ENCODE results near the gene TCTN3. TPM values are rescaled to one million over a fixed set of nuclear protein-coding genes. Genes with fewer than 3 reads are reported as not detected.
A peak's percentile ranks its signal among the peaks of the same experiment; 100 is the strongest.

TCTN3 gene
- total RNA-seq, 1 donor from 2014 or later = 44.6 TPM

DNA sequence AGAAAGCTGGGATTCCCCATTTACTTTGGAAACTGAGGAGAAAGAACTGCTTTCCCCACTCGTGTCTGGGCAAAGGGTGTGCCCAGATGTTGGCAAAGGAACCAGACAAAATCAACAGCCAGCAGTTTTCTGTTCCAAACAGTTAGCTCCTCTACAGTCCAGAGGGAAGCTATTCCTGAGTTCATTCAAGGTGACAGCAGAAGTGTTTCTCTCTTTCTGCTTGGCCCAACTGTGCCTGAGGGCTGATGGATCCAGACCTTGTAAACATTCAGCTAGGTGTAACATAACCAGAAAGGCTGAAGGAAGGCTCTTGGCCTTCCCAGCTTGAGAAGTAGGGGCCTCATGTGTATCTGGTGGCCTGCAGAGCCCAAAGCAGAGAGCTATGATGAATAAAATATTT is 30.2 kb downstream of the TCTN3 start:
- no peak overlapping the region for H3K27ac Mint-ChIP-seq
- peaks cover 17% of the 10 kb centered on the region for H3K36me3 Mint-ChIP-seq (ENCODE audit: low read depth)
- no peak for DNase-seq
- no peak overlapping the region for H3K4me3 Mint-ChIP-seq
- peaks cover under 1% of the 10 kb centered on the region for H3K4me1 Mint-ChIP-seq
- H3K9me3 Mint-ChIP-seq = peaks cover 3% of the 10 kb centered on the region
- no peaks in the 10 kb centered on the region for H3K27me3 Mint-ChIP-seq
- intact Hi-C loops (cut with micrococcal nuclease) = no loop called here

DNA sequence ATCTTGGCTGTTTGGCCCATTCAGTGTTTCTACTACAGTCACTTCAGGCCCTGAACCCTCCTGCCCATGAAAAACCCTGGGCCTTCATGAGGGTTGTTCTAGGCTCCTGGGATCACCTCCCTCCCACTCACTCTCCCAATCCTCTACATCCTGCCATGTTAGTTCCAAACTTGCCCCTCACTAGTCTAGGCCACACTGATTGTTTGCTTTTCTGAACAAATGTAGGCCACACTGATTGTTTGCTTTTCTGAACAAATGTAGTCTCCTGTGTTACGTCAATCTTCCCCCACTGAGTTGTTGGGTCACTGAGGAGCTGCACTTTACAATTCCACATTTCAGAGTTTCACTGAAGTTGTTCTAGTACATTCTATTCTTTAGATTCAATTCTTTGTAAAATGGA is 31.9 kb downstream of the TCTN3 start:
- intact Hi-C loops (cut with micrococcal nuclease) = no loop called here
- Mint-ChIP-seq H3K27ac (no peak overlapping the region), H3K9me3 (peaks cover 7% of the 10 kb centered on the region)

DNA sequence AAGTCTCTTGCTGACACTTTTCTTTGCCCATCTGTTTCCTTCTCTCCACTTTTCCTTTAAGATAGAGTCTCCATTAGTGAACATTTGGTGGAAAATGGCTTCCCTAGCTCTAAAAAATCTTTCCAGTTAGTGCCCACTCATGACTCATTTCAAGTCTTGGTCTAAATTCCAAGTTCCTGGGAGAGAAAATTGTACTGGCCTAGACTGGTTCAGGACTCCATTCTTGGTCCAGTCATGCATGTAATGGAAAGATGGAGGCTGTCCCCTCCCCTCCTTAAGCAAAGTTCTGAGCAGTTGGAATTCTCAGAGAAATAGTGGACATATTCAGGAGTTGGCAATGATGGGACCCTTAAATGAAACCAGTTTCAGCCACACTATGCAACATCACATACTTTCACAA is 33.4 kb downstream of the TCTN3 start:
- DNase-seq = no peak
- intact Hi-C loops (cut with micrococcal nuclease) = no loop called here
- peaks cover 14% of the 10 kb centered on the region for H3K4me1 Mint-ChIP-seq
- H3K4me3 Mint-ChIP-seq = no peak overlapping the region
- H3K27ac Mint-ChIP-seq = no peak overlapping the region
- peaks cover 7% of the 10 kb centered on the region for H3K9me3 Mint-ChIP-seq
- peaks cover 18% of the 10 kb centered on the region for H3K36me3 Mint-ChIP-seq (ENCODE audit: low read depth)
- H3K27me3 Mint-ChIP-seq = no peaks in the 10 kb centered on the region

More for the DNA sequence above, 31.9 kb downstream of the TCTN3 start:
- Mint-ChIP-seq H3K4me1 (peaks cover 5% of the 10 kb centered on the region), H3K27me3 (no peaks in the 10 kb centered on the region), H3K36me3 (ENCODE audit: low read depth) (peaks cover 16% of the 10 kb centered on the region), H3K4me3 (no peak overlapping the region)
- DNase-seq = no peak

- H3K27ac Mint-ChIP-seq = no peak overlapping the region
These were observed 36.5 kb downstream of the TCTN3 start for GRCh38 chr10:95657250-95657649.

DNA sequence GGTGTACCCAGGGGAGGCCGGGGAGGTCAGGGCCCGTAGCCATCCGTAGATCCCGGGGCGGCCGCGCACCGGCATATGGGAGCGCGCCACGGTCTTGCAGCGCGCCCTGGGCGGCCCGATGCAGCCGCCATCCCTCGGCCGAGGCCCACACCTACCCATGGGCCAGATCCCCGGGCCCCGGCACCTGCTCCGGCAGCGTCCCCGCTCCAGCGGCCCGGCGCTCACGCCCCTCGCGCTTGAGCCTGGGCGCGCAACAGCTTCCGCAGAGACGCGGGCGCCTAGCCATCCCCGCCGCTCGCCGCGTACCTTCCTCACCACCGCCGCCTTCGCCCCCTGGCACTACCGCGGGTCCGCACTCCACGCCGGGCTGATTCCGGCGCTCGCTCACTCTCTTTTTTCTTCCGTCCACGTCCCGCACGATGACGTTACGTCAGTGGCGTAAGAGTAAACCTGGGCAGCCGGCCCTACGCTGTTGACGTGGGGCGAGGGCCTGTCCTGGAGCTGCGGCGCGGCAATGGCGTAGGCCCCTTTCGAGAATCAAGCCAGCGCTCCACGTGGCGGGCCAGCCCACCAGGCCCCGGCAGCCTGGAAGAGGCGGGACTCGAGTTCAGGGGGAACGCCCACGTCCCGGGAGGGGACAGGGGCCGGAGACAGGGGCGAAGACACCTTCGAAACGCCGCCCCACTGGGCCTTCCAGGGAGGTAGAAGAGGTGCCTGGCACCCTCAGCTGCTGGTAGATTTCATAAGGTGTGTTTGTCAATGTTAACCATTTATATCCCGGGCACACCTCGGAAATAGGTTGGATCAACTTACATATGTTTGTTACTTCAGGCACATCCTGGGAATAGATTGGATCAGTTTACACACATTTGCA is 37.2 kb downstream of the TCTN3 start, which contains the start of gene ALDH18A1:
ALDH18A1 (minus strand) TSS at position 421 of the 874 bp plus-strand sequence. CDS start 3,334 bp downstream, outside the sequence.
- peaks cover 24% of the 10 kb centered on the region for H3K4me1 Mint-ChIP-seq
- intact Hi-C loops (cut with micrococcal nuclease) = loop anchor here (1.0 to 2.0 kb wide), 2 partner anchors 38 to 96 kb away; partner anchors contain the start of gene SORBS1
- peak within 1 kb of the TSS; percentile 97 for H3K27ac Mint-ChIP-seq

More at GRCh38 chr10:95657250-95657649, 36.5 kb downstream of the TCTN3 start:
- DNase-seq = no peak
- peaks cover 10% of the 10 kb centered on the region for H3K9me3 Mint-ChIP-seq
- H3K36me3 Mint-ChIP-seq (ENCODE audit: low read depth) = peaks cover 32% of the 10 kb centered on the region
- H3K4me3 Mint-ChIP-seq = peak overlapping the region; percentile 98
- H3K4me1 Mint-ChIP-seq = peaks cover 22% of the 10 kb centered on the region
- H3K27me3 Mint-ChIP-seq = no peaks in the 10 kb centered on the region
- intact Hi-C loops (cut with micrococcal nuclease) = loop anchor here (2.0 kb wide), 1 partner anchor 96 kb away; the partner anchor contains the start of gene SORBS1

GRCh38 chr10:95655571-95656290 is 38.0 kb downstream of the TCTN3 start:
- peak overlapping the region; percentile 85 for H3K27ac Mint-ChIP-seq
- intact Hi-C loops (cut with micrococcal nuclease) = loop anchor here (1.0 to 2.0 kb wide), 2 partner anchors 39 to 95 kb away; partner anchors contain the start of gene SORBS1
- H3K4me3 Mint-ChIP-seq = peak overlapping the region; percentile 98
- no peak for DNase-seq
- peaks cover 46% of the 10 kb centered on the region for H3K36me3 Mint-ChIP-seq (ENCODE audit: low read depth)
- peaks cover 27% of the 10 kb centered on the region for H3K4me1 Mint-ChIP-seq
- no peaks in the 10 kb centered on the region for H3K27me3 Mint-ChIP-seq
- peaks cover 18% of the 10 kb centered on the region for H3K9me3 Mint-ChIP-seq

More for the DNA sequence above, 37.2 kb downstream of the TCTN3 start, which contains the start of gene ALDH18A1:
- H3K4me3 Mint-ChIP-seq = peak within 1 kb of the TSS; percentile 98
- peak; percentile 98 for DNase-seq
- H3K36me3 Mint-ChIP-seq (ENCODE audit: low read depth) = peaks cover 38% of the 10 kb centered on the region
- H3K9me3 Mint-ChIP-seq = peaks cover 14% of the 10 kb centered on the region
- H3K27me3 Mint-ChIP-seq = no peaks in the 10 kb centered on the region

- Mint-ChIP-seq H3K4me1 (peaks cover 28% of the 10 kb centered on the region), H3K27ac (no peak overlapping the region), H3K36me3 (ENCODE audit: low read depth) (peaks cover 58% of the 10 kb centered on the region), H3K9me3 (peaks cover 18% of the 10 kb centered on the region), H3K4me3 (no peak overlapping the region), H3K27me3 (no peaks in the 10 kb centered on the region)
- intact Hi-C loops (cut with micrococcal nuclease) = no loop called here
- DNase-seq = no peak
These were observed 39.8 kb downstream of the TCTN3 start for GRCh38 chr10:95653895-95654294.

DNA sequence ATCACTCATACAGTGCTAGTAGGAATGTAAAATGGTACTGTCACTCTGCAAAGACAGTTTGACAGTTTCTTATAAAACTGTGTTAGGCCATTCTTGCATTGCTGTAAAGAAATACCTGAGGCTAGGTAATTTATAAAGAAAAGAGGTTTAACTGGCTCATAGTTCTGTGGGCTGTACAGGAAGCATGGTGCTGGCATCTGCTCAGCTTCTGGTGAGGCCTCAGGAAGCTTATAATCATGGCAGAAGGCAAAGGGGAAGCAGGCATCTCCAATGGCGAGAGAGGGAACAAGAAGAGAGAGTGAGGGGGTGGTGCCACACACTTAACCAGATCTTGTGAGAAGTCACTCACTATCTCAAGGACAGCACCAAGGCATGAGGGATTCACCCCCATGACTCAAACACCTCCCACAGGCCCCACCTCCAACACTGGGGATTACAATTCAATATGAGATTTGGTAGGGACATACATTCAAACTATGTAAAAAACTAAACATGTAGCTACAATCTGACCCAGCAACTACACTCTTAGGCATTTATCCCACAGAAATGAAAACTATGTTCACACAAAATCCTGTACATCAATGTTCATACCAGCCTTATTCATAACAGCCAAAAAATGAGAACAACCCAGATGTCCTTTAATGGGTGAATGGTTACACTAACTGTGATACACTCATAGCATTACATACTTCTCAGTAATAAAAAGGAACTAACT is 42.2 kb downstream of the TCTN3 start:
- no peak for DNase-seq
- no peaks in the 10 kb centered on the region for H3K27me3 Mint-ChIP-seq
- H3K36me3 Mint-ChIP-seq (ENCODE audit: low read depth) = peaks cover 70% of the 10 kb centered on the region
- intact Hi-C loops (cut with micrococcal nuclease) = no loop called here
- H3K27ac Mint-ChIP-seq = no peak overlapping the region
- H3K4me1 Mint-ChIP-seq = peaks cover 20% of the 10 kb centered on the region
- H3K9me3 Mint-ChIP-seq = peaks cover 11% of the 10 kb centered on the region
- H3K4me3 Mint-ChIP-seq = no peak overlapping the region

DNA sequence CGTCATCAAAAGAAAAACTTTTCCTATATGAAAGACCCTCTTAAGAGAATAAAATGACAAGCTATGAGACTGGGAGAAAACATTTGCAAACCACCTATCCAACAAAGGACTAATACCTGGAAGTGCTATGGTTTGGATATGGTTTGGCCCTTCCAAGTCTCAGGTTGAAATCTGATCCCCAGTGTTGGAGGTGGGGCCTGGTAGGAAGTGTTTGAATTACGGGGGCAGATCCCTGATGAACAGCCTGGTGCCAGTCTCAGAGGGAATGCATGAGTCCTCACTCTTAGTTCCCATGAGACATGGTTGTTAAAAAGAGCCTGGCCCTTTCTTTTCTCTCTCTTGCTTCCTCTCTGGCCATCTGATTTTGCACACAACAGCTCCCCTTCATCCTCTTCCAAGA is 43.5 kb downstream of the TCTN3 start:
- Mint-ChIP-seq H3K36me3 (ENCODE audit: low read depth) (peaks cover 72% of the 10 kb centered on the region), H3K27me3 (no peaks in the 10 kb centered on the region), H3K9me3 (peaks cover 11% of the 10 kb centered on the region), H3K4me1 (peaks cover 18% of the 10 kb centered on the region), H3K27ac (no peak overlapping the region), H3K4me3 (no peak overlapping the region)
- intact Hi-C loops (cut with micrococcal nuclease) = no loop called here
- DNase-seq = no peak

DNA sequence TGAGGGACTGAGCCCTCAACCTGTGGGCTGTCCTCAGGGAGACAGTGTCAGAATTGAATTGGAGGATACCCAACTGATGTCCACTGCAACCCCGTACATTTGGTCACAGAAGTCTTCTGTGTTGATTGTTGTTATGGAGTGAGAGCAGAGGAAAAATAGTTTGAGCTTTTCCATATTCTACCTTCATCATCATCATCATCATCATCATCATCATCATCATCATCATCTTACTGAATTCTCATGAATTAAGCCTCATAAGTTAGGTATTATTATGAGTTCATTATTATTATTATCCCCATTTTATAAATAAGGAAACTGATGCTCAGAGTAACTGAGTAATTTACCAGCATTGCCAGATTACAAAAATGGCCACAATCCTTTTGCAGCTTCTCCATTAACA is 45.6 kb downstream of the TCTN3 start:
- intact Hi-C loops (cut with micrococcal nuclease) = no loop called here

DNA sequence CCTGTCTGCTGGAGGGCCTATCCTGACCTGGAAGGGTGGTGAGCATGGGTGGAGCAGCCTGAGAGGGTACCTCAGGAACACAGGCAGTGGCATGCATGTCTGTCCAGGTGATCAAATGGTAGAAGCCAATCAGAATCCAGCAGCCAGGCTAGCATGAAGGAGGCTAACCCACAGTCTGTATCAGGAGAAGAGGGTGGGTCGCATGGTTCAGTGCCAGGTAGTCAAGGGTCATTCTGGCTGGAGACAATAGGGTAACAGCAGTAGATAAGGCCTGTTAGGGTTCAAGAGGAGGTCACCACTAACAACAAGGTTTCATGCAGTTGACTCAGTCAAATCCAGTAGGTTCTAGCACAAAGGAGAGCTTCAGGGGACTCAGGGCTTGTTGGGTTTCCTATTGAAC is 47.6 kb downstream of the TCTN3 start:
- H3K27ac Mint-ChIP-seq = no peak overlapping the region
- DNase-seq = no peak
- H3K27me3 Mint-ChIP-seq = no peaks in the 10 kb centered on the region
- peaks cover 66% of the 10 kb centered on the region for H3K36me3 Mint-ChIP-seq (ENCODE audit: low read depth)
- no peak overlapping the region for H3K4me3 Mint-ChIP-seq
- H3K4me1 Mint-ChIP-seq = peaks cover 6% of the 10 kb centered on the region
- intact Hi-C loops (cut with micrococcal nuclease) = no loop called here
- peaks cover under 1% of the 10 kb centered on the region for H3K9me3 Mint-ChIP-seq

More for the DNA sequence above, 45.6 kb downstream of the TCTN3 start:
- H3K4me3 Mint-ChIP-seq = no peak overlapping the region
- H3K4me1 Mint-ChIP-seq = peaks cover 13% of the 10 kb centered on the region
- H3K27me3 Mint-ChIP-seq = no peaks in the 10 kb centered on the region
- peaks cover 74% of the 10 kb centered on the region for H3K36me3 Mint-ChIP-seq (ENCODE audit: low read depth)
- H3K27ac Mint-ChIP-seq = no peak overlapping the region
- DNase-seq = no peak
- peaks cover 11% of the 10 kb centered on the region for H3K9me3 Mint-ChIP-seq

DNA sequence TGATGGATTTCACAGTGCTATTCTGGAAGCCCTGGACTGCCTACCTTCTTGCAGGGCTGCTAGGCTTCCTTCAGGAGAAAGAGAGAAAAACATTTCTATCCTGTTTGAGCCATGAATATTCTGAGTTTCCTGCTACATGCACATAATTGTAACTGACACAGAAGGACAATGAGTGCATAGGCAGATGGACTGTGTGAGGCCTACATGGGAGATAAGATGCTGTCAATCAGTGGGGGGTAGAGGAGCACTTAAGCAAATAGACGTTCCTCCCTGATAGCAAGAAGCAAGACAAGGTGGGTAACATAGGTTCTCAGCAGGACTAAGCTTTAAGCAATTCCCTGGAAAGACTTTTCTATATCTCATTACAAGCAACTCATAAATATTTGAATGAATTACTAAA is 48.8 kb downstream of the TCTN3 start:
- Mint-ChIP-seq H3K9me3 (no peaks in the 10 kb centered on the region), H3K4me3 (no peak overlapping the region), H3K36me3 (ENCODE audit: low read depth) (peaks cover 65% of the 10 kb centered on the region), H3K27ac (no peak overlapping the region), H3K27me3 (no peaks in the 10 kb centered on the region), H3K4me1 (peaks cover 6% of the 10 kb centered on the region)
- DNase-seq = no peak
- intact Hi-C loops (cut with micrococcal nuclease) = no loop called here

- DNase-seq = no peak
- Mint-ChIP-seq H3K4me1 (peaks cover 3% of the 10 kb centered on the region), H3K27me3 (no peaks in the 10 kb centered on the region), H3K9me3 (no peaks in the 10 kb centered on the region), H3K4me3 (no peak overlapping the region), H3K36me3 (ENCODE audit: low read depth) (peaks cover 62% of the 10 kb centered on the region), H3K27ac (no peak overlapping the region)
- intact Hi-C loops (cut with micrococcal nuclease) = no loop called here
These were observed 52.8 kb downstream of the TCTN3 start for GRCh38 chr10:95640891-95641315.
